ENCODE data around the gene TNNC1.

TNNC1 gene

DNA sequence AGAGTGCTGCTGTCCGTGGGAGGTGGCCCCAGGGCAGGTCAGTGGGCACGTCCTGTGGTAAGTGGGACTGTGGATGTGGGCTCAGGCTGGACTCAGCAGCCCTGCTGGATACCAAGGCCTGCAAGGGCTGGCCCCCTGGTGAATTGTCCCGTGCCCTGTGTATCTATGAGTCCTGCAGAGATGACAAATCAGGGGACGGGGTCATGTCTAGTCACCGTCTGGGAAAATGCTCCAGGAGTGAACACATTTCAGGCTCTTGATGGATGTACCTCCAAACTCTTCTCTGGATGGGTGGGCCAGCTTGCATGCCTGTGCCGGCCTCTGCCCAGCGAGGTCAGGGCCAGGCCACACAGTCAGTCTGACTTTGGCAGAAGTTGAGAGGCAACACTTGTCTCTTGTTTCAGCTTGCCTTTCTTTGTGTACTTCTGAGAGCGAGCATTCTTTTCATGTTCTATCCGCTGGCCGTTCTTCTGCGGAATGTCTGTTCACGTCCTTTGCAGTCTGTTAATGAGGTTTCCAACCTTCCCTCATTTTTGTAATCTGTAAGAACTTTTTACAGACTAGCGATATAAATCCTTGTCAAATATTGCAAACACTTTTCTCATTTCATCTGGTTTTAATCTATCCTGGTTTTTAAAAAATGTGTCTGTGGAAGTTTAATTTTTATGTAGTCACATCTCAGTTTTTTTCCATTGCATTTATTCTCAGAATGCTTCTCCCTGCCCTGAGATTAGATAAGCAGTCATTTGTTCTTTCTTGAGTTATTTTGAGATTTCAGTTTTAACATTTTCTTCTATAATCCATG lies 29.9 kb upstream of the TNNC1 start:
- DNase-seq = peak; percentile 44

DNA sequence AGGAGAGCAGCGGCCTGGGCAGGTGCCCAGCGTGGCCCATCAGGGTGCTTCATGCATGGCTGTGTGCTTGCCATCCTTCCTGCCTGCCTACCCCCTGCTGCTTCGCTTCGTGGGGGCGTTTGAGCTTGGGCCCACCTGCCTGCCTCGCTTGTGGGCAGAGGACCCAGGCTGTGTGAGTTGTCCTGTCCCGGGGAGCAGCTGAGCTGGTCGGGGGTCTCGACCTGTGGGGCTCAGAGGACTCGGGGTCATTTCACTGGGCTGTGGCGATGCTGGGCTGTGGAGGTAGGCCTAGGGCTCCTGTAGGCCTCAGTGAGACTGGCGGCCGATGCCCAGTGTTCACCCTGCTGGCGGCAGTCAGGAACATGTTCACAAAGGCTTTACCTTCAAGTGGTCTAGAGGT lies 29.2 kb upstream of the TNNC1 start:
- no peak for DNase-seq

DNA sequence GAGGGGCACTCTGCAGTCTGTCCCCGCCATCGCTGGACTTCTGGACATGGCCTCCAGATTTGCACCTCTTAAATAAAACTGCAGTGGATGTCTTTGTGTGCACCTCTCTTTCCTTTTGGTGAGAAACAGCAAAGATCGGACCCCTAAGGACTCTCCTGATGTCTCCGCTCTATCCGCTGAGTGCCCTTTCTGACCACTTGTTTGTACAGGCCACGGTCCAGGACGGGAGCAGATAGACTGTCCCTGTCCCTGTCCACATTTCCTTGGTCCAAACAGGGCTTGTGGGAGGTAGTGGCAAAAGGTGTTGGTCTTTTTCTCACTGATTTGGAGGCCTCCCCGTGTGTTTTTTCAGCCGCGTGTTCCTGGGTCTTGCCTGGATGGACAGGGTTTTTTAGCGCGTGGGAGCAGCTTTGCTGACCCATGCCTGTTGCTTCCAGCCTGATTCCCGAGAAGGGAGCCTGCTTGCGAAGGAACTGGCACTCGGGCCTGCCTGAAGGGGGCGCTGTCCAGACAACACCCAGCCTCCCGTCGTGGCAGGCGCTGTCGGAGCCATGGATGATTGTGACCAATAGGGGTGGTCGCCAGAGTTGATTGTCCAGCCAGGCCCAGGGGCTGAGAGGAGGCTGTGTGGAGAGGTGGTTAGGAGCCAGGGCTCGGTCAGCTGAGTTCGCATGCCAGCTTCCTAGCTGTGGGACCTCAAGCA lies 28.1 kb upstream of the TNNC1 start:
- DNase-seq = no peak

DNA sequence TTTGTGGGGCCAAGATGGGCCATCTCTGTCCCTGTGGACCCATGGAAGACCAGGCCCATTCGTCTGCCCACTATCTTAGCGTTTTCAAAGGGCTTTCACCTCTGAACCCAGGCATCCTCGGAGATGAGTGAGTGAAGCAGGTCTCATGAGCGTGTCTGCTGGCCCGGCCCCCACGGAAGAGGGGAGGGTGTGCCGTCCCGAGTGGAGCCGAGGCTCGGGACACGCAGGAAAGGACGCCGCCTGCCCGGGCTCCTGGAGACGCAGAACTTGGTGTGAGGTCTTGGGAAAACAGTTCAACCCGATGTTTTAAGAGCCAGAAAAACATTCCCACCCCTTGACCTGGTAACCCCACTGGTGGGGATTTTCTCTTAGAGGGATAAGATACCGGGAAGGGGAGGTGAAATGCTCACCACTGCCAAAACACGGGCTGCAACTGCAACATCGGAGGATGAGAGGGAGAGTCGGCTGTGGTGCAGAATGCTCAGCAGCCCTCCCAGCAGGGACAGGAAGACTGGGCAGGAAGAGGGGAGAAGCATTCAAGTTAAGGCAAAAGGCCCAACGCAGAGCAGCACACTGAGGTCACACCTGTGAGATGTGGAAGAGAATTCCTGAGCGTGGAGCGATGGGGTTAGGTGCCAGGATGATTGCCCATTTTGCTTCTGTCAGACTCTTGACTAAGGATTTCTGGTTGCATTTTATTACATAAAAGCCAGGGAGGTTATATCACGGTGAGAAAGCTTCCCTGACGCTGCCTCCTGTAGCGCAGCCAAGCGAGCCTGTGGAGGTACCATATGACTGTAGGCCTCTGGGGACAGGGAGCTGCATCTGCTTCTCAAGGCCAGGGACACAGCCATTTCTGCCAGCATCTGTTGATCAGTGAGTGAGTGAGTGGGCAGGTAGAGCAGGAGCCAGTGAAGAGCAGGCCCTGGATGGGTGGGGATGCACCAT lies 27.2 kb upstream of the TNNC1 start:
- no peak for DNase-seq

DNA sequence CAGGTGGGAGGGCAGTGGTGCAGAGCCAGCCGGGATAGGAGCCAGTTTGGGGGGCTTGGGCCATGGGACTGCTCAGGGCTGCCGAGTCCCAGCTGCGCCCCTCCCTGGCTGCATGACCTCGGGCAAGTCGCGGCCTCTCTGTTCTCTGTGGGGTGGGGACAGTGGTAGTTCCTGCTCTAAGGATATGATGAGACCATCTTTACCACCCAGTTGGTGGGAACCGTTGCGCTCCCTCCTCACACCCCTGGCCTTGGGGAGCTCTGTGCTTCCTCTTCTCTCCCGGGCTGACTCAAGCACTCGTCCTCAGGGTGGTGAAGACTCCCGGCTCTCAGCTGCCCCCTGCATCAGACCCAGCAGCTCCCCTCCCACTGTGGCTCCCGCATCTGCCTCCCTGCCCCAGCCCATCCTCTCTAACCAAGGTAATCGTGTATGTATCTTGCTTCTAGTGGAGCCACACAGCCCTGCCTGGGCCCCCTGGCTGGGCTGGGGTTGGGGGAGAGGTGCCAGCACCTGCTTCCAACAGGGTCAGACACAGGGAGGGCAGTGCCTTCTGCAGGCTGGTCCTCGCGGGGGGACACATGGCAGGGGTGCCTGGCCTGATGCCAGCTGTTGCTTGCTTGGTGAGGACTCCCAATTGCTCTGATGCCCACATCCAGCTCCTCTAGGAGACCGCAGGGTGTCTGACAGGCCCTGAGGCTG lies 26.2 kb upstream of the TNNC1 start:
- no peak for DNase-seq

DNA sequence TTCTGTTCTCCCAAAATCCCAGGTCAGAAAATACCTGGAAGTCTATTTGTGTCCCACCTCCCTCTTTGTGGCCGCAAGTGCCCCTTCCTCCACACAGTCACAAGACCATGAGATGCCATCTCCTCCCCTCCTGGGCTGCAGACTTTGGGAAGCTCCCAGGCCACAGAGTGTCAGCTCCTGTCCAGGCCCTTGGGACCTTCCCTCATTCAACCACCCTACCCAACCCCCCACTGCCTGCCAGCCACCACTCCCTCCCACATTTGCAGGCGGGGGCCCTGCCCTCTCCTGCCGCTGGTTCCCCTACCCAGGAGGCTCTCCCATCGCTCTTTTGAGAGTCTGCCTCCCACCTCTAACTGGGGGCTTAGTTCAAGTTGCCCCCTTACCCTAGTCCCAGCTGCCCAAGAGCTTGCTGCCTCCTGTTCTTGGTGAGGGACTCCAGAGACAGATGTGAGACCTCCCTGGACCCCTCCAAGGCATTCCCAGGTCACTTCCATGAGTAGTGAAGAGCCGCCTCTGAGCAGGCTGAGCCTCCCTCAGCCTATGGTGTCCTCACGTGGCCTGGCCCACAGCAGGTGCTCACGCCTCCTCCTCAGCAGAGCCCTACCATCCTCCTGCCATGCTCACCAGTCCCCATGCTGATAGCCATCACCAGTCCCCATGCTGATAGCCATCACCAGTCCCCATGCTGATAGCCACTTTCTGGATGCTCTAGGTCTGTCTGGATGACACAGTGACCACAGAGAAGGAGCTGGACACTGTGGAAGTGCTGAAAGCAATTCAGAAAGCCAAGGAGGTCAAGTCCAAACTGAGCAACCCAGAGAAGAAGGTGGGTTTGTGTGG lies 25.4 kb upstream of the TNNC1 start:
- no peak for DNase-seq

DNA sequence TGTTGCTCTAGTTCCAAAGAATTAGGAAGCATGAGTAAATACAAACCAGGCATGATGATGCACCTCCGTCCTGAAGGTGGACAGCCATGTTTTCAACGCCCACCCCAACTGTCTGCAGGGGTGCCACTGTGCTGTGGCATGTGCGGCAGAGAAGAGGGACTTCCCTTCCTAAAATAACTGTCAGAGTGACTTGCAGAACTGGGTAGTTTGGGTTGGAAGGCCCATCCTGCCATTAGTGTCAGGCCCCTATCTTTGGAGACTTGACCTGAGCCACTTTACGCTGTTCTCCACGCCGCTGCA lies 23.9 kb upstream of the TNNC1 start:
- no peak for DNase-seq

DNA sequence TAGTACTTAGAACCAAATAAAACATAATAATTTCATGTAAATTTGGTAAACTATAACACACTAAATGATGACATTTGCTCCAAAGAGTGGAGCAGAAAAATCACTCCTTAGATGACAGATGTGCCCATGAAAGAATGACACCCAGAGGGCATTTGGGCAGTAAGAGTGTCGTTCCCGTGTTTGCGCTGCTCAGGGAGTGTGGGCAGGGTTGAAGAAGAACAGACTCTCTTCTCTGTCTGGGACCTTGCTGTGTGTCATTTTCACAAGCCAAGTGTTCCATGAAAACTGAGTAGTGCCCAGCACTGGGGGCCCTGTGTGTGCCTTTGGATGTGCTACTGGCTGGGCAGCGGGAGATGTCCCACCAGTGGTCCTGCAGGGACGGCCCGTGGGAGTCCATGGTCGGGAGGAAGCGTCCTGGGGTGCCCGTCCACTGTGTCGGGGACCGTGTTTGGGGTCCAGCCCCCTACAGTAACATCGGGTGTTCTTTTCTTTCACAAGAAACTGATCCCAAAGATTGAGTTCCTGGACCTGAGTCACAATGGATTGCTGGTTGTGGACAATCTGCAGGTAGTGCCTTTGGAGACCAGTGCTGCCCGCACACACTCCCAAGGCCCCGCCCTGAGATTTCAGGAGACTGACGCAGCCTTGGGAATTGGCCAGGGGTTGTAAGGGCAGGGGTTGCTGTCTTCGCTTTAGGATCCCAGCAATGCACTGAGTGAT lies 23.4 kb upstream of the TNNC1 start:
- DNase-seq = no peak

DNA sequence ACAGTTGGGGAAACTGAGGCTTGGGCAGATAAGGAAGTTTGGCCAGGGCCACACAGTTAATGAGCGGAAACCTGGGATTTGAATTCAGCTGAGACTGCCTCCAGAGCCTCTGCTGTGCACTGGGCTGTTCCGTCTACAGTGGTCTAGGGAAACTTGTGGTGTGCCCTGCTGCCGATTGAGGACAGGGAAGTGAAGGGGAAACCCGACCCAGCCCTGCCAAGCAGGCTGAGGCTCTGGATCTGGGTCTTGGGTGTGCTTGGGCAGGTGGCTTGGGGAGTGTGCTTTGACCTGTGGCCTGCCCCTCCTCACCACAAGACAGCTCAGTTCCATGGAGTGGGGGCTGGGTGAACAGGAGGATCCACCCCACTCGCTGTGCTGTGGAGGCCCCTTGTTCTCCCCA lies 19.2 kb upstream of the TNNC1 start:
- DNase-seq = no peak

DNA sequence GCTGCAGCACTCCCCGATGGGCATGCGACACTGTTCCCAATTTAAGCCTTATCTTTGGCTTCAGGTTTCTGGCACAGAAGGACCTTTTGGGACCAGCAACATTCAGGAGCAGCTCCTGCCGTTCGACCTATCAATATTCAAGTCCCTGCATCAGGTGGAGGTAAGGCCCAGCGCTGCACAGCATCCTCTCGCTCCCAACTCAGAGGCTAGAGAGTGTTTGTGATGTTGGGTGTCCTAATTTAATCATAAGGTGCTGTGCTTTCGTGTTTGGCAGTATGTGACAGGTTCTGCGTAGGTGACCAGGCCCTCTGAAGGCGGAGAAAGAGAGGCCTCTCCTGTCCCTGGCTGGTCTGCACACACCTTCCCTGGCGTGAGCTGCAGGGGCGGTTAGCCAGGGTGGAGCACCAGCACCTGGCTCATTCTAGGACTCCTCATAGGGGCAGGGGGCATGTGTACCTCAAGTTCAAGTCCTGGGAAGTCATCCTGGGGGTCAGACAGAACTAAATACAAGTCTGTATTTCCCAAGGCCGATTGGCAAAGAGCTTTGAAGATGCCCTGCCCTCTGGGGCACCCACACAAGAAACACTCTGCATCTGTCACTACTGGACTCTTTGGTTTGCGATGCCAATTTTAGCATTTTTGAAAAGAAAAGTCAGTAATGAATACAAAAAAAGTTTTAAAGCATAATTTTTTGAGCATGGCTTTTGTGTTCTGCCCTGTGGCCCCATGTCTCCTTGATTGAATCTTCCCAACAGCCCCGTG lies 18.6 kb upstream of the TNNC1 start:
- DNase-seq = no peak

DNA sequence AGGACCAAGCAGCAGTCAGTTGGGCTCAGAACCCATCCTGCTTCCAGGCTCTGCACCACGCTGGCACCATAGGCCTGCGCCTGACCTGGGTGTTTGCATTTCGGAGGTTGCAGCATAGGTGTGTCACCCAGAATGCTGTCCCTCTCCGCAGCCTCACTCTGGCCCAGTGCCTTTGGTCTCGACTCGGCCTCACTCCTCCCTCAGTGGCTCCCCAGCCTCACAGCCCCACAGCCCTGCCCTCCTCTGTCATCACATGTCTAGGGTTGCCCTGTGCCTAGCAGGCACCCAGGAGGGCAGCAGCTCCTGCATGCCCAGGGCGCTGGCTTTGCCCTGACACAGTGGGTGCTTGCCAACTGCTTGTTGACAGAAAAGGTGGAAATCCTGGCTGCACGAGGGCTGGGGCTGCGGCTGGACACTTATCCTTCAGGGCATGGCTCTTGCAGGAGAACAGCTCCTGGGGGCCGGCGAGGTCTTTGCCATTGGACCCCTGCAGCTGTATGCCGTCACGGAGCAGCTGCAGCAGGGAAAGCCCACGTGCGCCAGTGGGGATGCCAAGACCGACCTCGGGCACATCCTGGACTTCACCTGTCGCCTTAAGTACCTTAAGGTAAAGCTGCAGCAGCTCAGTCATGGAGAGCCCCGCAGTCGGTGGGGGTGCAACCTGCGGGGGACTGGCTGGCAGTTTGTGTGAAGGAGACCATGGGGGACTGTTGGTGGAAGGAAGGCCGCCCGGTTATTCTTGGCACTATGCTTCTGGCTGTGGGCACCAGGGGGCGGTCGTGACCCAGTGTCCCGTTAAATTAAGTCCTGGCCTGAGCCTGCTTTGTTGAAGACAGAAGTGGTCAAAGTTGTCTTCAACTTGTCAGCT lies 17.8 kb upstream of the TNNC1 start:
- peak; percentile 40 for DNase-seq

DNA sequence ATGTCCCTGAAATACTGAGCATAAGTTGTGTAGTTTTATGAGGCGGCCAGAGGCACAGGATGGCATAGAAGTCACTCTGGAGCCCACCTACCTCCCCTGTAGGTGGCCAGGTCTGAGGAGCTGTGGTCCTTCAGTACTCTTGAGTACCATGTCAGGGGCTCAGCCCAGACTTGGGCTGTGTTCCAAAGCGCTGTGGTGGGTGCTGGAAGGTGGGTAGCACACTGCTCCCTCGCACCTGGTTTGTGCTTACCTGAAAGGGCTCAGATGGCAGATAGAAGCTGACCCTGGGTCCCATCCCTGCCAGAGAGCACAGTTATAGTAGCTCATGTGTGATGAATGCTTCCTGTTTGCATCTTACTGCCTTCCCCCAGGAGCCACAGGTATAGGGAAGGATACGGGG lies 17.1 kb upstream of the TNNC1 start:
- no peak for DNase-seq

DNA sequence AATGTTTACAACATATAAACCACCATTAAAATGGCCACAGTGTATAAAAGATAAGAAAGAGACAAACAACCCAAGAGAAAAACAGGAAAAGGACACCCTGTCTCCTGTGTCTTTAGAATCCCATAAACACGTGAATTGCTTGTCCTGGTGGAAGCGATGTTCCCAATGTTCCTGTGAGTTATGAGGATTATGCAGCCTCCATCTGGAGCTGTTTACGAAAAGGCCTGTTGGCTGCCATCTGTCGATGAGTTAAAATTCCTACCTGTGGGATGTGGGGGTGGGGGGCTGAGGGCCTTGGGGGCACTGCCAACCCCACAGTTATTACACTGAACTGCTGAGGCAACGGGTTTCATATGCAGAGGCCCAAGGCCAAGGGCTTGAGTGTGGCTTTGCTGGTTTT lies 15.2 kb upstream of the TNNC1 start:
- no peak for DNase-seq

DNA sequence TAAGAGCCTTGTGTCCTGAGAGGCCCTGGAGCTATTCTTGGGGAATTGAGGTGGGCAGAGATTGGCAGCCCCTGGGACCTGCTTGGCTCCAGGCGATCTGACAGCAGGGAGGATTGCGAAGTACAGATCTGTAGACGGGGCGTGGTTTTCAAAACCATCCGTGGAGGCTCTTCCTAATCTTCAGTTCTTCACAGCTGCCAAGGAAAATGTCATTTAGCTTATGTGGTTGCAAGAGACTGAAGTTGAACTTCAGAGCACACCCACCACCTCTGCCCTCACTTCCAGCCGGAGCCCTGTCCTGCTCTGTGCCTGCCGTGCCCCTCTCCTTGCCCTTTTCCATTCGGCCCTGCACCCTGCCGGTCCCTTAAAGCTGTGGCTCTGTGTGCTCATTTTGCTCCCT lies 14.5 kb upstream of the TNNC1 start:
- peak; percentile 23 for DNase-seq

DNA sequence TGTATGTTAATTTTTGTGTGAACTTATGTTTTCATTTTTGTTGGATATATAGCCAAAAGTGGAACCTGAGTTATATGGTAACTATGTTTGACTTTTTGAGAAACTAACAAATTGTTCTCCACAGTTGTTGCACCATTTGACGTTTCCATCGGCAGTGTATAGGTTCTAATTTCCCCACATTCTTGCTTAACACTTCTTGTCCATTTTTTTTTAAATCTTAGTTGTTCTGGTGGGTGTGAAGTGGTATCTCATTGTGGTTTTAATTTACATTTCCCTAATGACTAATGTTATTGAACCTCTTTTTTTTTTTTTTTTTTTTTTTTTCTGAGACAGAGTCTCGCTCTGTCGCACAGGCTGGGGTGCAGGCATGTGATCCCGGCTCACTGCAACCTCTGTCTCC lies 9.6 kb upstream of the TNNC1 start:
- no peak for DNase-seq

DNA sequence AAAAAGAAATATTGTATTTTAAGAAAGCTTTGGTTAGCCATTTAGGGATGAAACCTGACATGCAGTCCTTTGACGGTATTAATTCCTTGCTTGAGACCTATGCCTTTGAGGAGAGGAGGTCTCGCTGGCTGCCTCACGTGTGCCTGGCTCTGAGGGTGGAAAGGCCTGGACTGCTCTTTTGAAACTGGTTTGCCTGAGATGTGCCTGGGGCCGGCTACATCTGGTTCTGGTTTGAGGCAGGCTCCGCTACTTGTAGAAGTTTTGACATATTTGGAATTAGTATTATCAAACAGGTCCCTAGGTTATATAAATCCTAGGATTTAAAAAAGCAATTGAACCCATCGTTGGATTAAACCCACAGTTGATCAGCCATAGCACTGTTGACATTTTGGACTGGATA lies 8.0 kb upstream of the TNNC1 start:
- DNase-seq = no peak

DNA sequence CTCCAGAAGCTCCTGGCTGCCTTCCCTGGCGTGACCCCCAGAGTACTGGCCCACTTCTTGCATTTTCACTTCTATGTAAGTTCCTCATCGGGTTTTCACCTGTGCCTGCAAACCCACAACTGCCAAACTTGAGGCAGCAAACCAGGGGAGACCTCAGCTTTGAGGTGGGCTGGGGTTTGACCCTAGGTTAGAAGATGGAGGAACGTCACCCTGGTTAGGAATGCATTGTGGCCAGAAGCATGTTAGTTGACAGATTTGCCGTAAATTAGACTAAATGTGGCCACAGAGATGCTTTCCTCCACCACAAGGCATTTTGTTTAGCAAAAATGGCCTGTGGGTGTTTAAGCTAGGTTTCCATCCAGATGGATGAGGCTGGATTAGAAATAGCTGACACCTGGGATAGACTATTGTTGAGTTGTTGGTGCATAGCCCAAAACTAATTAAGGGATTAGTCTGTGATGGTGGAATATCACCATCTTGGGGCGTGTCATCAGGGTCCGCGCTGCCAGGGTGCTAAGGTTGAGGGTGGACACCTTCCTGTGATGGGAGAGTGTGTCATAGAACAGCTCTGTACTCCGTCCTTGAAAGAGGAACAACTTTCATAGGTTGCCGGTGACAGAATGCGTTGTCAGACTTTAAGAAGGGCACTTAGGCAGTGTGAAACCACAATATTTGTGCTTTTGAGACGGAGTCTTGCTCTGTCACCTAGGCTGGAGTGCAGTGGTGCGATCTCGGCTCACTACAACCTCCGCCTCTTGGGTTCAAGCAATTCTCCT lies 5.1 kb upstream of the TNNC1 start:
- no peak for DNase-seq

DNA sequence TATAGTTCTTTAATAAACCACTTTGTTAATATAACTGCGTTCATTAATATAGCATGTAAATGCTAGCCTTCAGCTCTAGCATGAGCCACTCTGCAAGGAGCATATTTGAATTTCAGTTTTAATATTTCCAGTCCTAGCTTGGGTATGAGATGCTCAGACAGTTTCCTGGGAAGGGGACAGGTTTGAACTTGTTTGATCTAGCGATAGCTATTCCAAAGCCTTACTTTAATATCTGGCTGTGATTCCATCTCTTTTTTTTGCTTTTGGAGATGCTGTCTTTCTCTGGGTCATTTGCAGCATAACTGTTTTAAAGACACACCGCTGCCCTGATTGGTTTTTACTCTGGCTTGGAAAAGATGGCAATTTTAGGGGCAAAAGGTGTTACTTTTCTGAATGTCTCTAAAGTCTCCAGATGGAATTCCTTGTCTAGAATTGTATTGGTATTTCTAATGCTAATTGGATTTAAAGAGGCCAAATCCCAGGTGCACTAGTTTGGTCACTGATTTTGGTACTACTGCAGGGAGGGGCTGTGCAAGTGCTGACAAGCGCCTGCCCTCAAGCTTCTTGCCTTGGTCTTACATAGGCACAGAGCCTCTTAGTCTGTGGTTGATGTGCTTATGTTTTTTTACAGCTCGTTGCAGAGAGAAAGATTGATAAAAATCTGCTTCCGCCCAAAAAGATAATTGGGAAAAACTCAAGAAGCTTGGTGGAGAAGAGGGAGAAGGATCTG lies 4.4 kb upstream of the TNNC1 start:
- DNase-seq = no peak
